Measurements from ENCODE around the gene EPG5. TPM values are rescaled to one million over a fixed set of nuclear protein-coding genes. Genes with fewer than 3 reads are reported as not detected.

EPG5 gene
- total and polyA plus RNA-seq, 3 donors from 2014 or later, result 19.0 to 66.4 (median 55.7) TPM

- DNase-seq, result no peak
- intact Hi-C loops (cut with DNase I; ENCODE audit: low total_unique reads), result no loop called here
- 83 to 92% methylated on average over 1 of the region's 1 CpG for WGBS, 2 donors
Measured at GRCh38 chr18:46001074-46001473, 33.9 kb upstream of the EPG5 start.

GRCh38 chr18:45999536-45999935 is 32.4 kb upstream of the EPG5 start:
- Histone ChIP-seq H3K4me1 (no peaks in the 10 kb centered on the region), H3K27me3 (no peaks in the 10 kb centered on the region), H3K27ac (no peak overlapping the region), H3K4me3 (no peak overlapping the region), H3K9me3 (no peaks in the 10 kb centered on the region), H3K36me3 (ENCODE audit: low read depth, missing control alignments) (no peaks in the 10 kb centered on the region)
- no peak for TF ChIP-seq CTCF (IDR thresholded peaks at IDR 0.05)
- TF ChIP-seq POLR2A (IDR thresholded peaks at IDR 0.05), result no peak
- intact Hi-C loops (cut with DNase I; ENCODE audit: low total_unique reads), result no loop called here
- DNase-seq, result no peak
- 88 to 90% methylated on average over 3 of the region's 3 CpGs for WGBS, 2 donors

More at GRCh38 chr18:46001074-46001473, 33.9 kb upstream of the EPG5 start:
- Histone ChIP-seq H3K27ac (no peak overlapping the region), H3K36me3 (ENCODE audit: low read depth, missing control alignments) (peaks cover 2% of the 10 kb centered on the region), H3K9me3 (no peaks in the 10 kb centered on the region), H3K4me1 (no peaks in the 10 kb centered on the region), H3K27me3 (no peaks in the 10 kb centered on the region), H3K4me3 (no peak overlapping the region)
- TF ChIP-seq CTCF (IDR thresholded peaks at IDR 0.05) (no peak), POLR2A (IDR thresholded peaks at IDR 0.05) (no peak)

GRCh38 chr18:45998244-45998643 is 31.1 kb upstream of the EPG5 start:
- no peaks in the 10 kb centered on the region for H3K36me3 ChIP-seq (ENCODE audit: low read depth, missing control alignments)
- H3K27me3 ChIP-seq, result no peaks in the 10 kb centered on the region
- no peak for TF ChIP-seq POLR2A (IDR thresholded peaks at IDR 0.05)
- no peak for TF ChIP-seq CTCF (IDR thresholded peaks at IDR 0.05)
- intact Hi-C loops (cut with DNase I; ENCODE audit: low total_unique reads), result no loop called here
- H3K27ac ChIP-seq, result no peak overlapping the region
- H3K4me1 ChIP-seq, result no peaks in the 10 kb centered on the region
- no peak overlapping the region for H3K4me3 ChIP-seq
- 60 to 71% methylated on average over 3 of the region's 3 CpGs for WGBS, 2 donors
- no peak for DNase-seq
- no peaks in the 10 kb centered on the region for H3K9me3 ChIP-seq

GRCh38 chr18:45997700-45998151 is 30.6 kb upstream of the EPG5 start:
- TF ChIP-seq CTCF (IDR thresholded peaks at IDR 0.05), result no peak
- no peak for TF ChIP-seq POLR2A (IDR thresholded peaks at IDR 0.05)
- H3K4me1 ChIP-seq, result no peaks in the 10 kb centered on the region
- intact Hi-C loops (cut with DNase I; ENCODE audit: low total_unique reads), result no loop called here
- no peaks in the 10 kb centered on the region for H3K9me3 ChIP-seq
- DNase-seq, result no peak
- H3K27me3 ChIP-seq, result no peaks in the 10 kb centered on the region
- no peaks in the 10 kb centered on the region for H3K36me3 ChIP-seq (ENCODE audit: low read depth, missing control alignments)
- 70 to 87% methylated on average over 4 to 8 of the region's 8 CpGs for WGBS, 2 donors
- H3K27ac ChIP-seq, result no peak overlapping the region
- no peak overlapping the region for H3K4me3 ChIP-seq

- WGBS, 2 donors, result 90 to 95% methylated on average over 3 of the region's 3 CpGs
Measured at GRCh38 chr18:45995461-45995860, 28.3 kb upstream of the EPG5 start.

More at GRCh38 chr18:45995461-45995860, 28.3 kb upstream of the EPG5 start:
- intact Hi-C loops (cut with DNase I; ENCODE audit: low total_unique reads), result no loop called here
- TF ChIP-seq POLR2A (IDR thresholded peaks at IDR 0.05), result no peak
- H3K4me3 ChIP-seq, result no peak overlapping the region
- no peak overlapping the region for H3K27ac ChIP-seq
- no peaks in the 10 kb centered on the region for H3K27me3 ChIP-seq
- no peaks in the 10 kb centered on the region for H3K36me3 ChIP-seq (ENCODE audit: low read depth, missing control alignments)
- no peaks in the 10 kb centered on the region for H3K9me3 ChIP-seq
- no peaks in the 10 kb centered on the region for H3K4me1 ChIP-seq
- DNase-seq, result no peak
